Stimulated activated CD4-positive, alpha-beta T cell treated with anti-CD3 and anti-CD28 coated beads, Interleukin-4, amount 100 ng/mL, for 1 hour (primary cell): ENCODE measurements around the gene HMGCS2.
"Not testable (repeated sequence)": the region's sequence is repeated elsewhere in the genome, so short reads cannot be mapped to it uniquely, and the experiment has no call there.

Experiments
- DNase-seq: peaks from one replicate; pipeline ENCODE4 v3.0.0-alpha.2; 2020

The HMGCS2 gene

DNA sequence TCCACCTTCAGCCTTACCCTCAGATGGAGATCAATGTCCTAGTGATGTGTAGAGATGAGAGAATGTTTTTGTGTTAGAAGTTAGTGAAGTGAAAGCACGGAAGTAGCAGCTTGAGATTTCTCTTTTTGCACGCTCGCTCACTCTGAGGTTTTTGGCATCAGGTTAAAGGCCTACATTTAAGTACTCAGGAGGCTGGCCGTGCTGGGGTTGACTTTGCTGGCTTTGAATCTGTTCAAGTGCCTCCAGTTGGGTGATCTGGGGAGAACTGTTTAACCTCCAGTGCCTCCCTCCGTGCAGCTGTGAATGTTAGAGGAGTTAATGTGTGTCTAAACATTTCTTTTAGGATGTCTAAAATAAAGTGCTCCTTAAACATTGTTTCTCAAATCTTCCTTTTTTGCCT is 43.1 kb downstream of the HMGCS2 start:
- no peak for DNase-seq

DNA sequence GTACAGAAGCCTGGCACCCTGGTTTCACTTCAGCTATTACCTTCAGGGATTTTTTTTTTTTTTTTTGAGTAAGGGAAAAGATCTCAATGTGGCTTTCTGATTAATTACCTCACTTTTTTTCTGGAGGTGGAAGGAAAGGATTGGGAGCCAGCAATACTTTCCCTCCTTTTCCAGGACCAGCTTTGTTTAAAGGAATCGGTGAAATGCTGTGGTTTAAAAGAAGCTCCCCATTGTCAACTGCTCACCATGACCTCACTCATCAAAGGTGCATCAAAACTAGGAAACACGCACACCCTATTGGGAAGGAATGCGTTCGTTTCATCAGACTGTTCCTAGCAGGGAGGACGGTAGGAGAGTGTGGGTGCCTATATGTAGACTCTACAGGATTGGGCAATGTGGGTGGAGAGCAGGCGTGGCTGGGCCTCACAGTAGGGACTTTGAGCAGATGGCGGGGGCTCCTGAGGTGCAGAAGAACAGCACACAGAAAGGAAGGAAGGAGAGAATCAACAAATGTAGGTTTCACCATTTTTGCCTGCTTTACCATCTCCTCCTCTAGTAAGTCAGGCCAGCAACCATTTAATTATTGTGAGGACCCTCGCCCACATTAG is 44.0 kb downstream of the HMGCS2 start:
- no peak for DNase-seq

DNA sequence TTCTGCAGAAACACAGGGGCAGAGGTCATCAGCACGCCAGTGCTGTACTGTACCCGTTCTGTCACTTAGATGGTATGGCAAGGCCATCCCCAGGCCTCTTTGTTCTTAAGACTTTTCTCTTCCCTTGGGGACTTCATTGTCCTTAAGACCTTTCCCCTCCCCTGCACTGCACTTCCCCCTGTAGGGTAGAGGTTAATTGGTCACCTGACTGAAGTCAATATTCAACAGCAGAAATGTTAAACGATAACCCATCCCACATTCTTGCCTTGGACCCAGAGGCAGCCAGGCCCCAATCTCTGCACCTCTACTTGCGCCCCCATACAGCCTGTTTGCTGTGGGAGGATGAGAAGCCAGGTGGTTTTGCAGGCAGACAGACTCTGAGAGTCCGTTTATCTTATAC is 46.8 kb downstream of the HMGCS2 start:
- DNase-seq, result no peak

DNA sequence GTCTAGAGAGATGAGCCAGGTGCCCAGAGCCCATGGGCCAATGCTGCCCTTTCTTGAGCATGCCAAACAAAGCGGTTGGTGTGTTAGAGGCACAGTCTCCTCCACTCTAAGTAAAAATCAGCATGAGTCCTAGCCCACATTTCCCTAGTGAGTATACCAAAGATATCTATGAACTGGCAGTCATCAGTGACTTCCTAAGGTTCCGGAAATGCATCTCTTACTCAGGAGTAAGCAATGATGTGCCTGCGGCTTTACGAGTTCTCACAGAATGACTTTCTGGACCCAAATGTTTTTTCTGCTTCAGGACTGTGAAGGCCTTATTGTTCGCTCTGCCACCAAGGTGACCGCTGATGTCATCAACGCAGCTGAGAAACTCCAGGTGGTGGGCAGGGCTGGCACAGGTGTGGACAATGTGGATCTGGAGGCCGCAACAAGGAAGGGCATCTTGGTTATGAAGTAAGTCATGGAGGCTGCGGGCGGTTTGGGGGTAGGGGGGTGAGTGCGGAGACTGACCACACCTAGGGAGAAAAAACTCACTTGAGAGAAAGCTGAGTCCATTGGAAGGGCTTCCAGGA is 47.8 kb downstream of the HMGCS2 start:
- no peak for DNase-seq

DNA sequence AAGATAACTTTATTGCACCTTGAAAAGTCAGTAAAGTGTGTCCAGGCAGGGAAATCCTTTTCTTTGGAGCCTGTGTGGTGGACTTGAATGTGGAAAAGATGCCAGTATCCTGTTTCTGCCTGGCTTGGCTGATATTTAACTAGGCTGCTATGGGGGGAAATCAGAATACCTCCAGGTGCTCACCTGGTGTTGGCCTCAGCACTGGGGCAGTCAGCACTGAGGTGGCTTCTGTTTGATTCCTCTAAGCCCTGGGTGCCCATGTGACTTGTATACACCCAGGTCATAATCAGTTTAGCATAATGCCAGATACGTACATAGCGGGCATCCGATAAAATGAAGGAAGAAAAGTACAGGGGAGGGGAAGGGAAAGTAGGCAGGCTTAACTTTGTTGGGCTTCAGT is 49.7 kb downstream of the HMGCS2 start:
- DNase-seq, result no peak

DNA sequence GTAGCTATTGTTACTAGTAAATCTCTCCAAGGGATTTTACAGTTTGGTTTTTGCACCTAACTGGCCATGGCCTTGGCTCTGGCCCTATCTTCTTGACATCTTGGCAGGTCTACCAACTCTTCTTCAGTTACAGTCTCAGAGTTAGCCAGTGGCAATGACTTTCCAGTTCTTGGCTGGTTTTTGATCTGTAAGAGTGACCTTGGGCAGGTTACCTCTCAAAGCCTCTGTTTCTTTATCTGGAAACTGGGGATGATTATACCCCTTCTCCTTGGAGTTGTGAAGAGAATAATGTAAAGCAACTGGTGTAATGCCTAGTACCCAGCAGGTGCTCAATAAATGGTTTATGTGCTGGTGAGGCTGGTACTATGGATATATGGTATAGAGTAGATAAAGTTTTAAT is 50.3 kb downstream of the HMGCS2 start:
- no peak for DNase-seq

DNA sequence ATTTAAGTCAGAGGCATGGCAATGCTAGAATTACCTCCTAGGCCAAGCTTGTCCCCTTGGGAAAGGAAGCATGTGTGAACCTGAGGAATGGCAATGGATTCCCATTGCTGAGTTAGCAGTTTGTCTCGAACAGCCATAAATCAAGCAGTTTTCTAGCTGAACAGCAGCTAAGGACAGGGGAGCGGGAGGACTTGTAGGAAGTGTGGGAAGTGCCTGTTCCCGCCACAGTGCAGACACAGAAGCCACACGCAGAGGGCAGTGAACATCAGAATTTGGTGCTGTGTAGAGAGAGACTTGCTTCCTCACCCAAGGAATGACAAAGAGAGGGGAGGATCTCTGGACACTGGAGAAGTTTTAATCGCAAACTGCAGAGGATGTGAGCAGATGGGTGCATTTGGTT is 53.2 kb downstream of the HMGCS2 start:
- no peak for DNase-seq

DNA sequence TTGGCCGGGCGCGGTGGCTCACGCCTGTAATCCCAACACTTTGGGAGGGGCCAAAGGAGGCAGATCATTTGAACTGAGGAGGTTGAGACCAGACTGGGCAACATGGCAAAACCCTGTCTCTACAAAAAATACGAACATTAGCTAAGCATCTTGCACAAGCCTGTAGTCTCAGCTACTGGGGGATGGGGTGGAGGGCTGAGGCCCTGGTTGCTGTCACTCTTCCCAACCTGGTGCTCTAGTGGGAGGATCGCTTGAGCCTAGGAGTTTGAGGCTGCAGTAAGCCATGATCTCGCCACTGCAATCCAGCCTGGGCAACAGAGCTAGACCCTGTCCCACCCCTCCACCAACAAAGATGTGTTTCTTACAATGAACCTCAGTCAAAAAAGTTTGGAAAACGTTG is 54.1 kb downstream of the HMGCS2 start:
- no peak for DNase-seq

DNA sequence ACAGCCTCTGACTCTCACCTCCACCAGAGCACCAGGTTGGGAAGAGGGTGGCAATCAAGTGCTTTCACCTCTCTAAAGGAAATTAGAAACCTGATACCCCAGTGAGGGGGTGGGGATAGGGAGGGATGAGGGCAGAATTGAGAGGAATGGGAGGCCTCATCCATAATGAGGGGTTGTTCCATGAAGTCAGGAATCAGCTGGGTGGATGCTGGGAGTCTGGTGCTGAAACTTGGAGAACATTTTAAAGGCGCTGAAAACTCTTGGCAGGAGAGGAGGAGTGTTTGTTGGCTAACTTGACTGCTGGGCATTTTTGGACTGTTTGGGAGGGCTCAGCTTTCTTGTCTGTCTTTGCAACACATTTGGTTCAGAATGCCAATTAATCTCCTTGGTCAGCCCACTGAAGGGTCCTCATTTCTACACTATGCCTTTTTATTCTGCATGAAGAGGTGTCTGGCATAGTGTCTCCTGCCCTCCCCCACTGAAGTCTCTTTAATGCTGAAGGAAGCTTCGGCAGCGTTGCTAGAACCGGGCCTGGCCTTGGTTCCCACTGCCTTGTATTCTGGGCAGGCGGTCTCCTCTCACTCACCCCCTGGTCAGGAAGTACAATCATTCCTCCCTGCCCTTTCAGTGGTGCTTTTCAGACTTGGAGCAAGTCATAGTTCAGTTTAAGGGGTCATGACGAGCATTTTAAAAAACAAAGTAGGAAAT is 54.8 kb downstream of the HMGCS2 start:
- no peak for DNase-seq

DNA sequence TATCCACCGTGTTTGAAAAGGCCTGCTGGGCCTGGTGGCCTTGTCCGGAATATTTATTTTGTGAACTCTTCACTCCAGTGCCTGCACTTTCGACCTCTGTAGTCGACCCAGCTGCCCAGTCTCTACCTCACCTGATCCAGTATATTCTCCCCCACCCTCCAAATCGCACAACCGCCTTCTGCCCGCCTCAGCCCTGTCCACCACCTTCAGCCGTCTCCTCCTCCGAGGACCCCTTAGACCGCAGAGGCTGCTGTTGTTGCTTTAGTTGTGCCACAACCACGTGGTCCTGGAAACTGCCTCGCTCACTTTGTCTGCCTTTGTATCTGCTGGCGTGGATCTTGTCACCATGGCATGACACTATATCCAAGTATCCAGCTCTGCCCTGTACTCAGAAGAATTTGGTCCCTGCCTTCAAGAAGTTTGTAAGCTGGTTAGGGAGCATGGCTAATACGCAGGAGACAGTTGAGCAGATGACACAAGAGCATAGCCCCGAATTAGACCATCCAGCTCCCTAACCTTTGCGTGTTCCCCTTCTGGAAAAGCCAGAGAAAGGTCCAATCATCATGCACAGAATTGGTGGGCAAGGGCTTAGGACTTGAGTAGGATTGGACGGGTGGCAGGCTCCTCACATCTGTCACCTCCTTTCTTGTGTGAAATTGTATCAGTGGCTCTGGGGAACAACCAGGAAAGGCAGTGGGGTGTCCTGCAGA is 55.5 kb downstream of the HMGCS2 start:
- DNase-seq, result no peak

DNA sequence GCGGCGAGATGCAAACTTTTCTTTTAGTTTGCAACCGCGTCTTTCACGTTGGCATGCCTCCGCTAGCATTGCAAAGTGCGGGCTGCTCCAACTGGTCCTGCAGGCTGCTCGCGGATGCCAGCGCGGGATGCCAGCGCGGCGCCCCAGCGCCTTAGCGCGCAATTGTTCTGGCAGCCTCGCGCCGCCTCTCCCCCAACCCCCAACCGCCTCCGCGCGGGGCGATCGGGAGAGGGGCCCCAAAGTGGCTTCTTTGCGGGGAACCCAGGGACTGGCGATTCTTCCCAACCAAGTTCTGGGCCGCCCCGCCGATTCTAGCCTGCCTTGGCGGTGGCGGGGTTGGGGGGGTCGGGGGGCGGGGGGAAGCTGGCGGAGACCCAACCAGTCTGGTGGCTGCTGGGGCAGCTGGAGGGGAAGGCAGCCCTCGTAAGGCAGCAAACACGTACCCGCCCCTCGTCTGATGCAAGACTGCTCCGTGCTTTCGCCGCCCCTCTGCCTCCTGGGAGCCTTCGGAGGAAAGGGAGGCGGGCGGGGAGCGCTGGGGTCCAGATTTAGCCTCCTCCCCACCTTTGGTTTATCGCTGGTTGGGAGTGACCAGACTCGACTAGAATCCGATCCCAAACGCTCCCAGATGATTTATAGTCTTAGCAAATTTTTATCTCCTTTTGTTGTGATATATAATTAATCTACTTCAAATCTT is 56.2 kb downstream of the HMGCS2 start:
- peak; percentile 49 for DNase-seq

DNA sequence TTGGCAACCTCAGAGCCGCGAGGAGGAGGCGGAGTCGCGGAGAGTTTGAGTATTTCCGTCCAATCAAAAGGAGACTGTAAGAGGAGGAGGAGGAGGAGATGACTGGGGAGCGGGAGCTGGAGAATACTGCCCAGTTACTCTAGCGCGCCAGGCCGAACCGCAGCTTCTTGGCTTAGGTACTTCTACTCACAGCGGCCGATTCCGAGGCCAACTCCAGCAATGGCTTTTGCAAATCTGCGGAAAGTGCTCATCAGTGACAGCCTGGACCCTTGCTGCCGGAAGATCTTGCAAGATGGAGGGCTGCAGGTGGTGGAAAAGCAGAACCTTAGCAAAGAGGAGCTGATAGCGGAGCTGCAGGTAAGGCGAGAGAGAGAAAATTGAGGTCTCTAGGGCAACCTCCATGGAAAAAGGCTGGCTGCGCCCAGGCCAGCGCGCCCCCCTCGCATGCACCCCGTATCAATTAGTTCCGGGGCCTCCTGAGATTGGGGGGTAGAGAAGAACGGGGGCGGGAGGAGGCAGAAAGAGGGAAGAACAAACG is 56.8 kb downstream of the HMGCS2 start, which contains the start of gene PHGDH:
Gene PHGDH (plus strand): TSS at position 131 of the 538 bp plus-strand sequence. CDS start 89 bp downstream, at position 220.
- peak; percentile 39 for DNase-seq

DNA sequence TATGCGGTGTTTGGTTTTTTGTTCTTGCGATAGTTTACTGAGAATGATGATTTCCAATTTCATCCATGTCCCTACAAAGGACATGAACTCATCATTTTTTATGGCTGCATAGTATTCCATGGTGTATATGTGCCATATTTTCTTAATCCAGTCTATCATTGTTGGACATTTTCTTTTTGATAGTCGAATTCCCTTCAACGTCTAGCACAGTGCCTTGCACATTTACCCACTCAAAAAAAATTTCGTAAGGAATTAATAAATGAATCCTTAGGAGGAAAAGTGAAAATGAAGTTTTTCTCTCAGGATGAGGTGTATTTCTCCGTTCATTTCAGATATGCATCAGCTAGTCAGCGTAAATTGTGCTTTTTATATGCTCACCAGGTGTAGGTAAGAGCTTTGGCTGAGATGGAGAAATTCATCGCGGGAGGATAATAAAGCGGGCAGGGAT is 57.3 kb downstream of the HMGCS2 start:
- not testable (repeated sequence) for DNase-seq

DNA sequence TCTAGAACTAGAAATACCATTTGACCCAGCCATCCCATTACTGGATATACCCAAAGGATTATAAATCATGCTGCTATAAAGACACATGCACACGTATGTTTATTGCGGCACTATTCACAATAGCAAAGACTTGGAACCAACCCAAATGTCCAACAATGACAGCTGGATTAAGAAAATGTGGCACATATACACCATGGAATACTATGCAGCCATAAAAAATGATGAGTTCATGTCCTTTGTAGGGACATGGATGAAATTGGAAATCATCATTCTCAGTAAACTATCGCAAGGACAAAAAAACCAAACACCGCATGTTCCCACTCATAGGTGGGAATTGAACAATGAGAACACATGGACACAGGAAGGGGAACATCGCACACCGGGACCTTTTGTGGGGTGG is 62.1 kb downstream of the HMGCS2 start:
- not testable (repeated sequence) for DNase-seq

DNA sequence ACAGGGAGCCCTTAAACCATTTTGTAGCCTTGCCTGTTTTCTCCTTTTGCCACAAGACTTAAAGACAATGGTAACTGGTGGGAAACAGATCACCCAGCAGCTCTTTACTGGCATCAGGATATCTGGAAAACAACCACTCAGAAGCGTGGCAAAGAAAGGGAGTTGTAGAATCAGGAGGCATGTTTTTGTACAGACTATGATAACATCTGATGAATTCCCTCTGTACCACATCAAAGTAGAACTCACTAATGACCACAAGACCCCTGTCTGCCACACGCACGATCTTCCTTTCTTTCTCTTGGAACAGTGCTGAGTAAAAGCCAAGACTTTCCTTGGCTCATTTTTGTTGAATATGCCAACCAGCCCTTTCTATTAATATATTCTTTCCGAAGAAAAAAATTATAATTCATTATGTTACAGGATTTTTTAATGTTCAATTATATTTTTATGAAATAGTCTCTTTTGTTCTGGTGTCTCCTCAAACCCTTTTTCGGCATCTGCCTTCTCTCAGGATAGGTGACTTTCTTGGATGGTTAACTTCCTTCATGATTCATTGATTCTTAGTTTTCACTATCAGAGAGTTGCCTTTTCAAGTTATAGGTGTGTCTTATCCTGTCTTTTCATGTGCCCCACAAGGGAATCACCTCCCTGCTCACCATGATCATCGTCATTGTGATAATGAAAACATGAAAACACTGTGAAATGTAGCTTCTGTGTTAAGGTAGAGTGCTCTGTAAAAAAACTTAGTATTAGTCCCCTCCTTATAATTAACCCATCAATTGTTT is 64.8 kb downstream of the HMGCS2 start:
- no peak for DNase-seq

DNA sequence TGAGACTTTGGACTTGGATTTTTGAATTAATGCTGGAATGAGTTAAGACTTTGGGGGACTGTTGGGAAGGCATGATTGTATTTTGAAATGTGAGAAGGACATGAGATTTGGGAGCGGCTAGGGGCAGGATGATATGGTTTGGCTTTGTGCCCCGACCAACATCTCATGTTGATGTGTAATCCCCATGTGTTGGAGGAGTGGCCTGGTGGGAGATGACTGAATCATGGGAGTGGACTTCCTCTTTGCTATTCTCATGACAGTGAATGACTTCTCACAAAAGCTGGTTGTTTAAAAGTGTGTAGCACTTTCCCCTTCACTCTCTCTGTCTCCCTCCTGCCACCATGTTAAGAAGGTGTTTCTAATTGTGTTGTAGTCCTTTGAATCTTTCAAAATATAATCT is 66.3 kb downstream of the HMGCS2 start:
- no peak for DNase-seq

DNA sequence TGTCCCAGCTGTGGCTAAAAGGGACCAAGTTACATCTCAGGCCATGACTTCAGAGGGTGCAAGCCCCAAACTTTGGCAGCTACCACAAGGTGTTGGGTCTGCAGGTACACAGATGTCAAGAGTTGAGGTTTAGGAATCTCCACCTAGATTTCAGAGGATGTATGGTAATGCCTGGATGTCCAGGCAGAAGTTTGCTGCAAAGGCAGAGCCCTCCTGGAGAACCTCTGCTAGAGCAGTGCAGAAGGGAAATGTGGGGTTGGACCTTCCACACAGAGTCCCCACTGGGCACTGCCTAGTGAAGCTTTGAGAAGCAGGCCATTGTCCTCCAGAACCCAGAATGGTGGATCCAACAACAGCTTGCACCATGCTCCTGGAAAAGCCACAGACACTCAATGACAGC is 67.0 kb downstream of the HMGCS2 start:
- DNase-seq, result no peak

DNA sequence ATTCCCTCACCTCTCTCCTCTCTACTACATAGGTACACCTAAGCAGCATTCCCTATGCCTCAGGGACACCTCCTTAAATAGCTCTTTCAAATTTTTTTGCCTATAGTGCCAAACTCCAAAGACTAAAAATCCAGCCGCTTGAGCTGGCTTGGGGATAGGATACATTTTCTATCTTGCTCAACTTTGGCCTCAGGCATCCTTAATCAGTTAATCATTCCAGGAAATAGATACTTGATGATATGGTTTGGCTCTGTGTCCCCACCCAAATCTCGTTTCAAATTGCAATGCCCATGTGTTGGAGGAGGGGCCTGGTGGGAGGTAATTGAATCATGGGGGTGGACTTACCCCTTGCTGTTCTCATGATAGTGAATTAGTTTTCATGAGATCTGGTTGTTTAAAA is 68.4 kb downstream of the HMGCS2 start:
- no peak for DNase-seq
